Neural progenitor cell (in vitro differentiated cells): Measurements from ENCODE around the gene CCDC97.

Source experiments
- CTCF ChIP-seq: fragments of 200-600 bp; sonication (generic); IDR thresholded peaks from 2 replicates; pipeline ENCODE4 v1.5.1; 2017; ENCODE audit warnings: antibody characterized with exemption, mild to moderate bottlenecking
- EZH2 ChIP-seq: fragments of 200-600 bp; sonication (generic); IDR thresholded peaks from 2 replicates; pipeline ENCODE4 v1.6.1; 2017; ENCODE audit warnings: antibody characterized with exemption, mild to moderate bottlenecking, moderate library complexity
- EZH2phosphoT487 ChIP-seq: fragments of 200-600 bp; sonication (generic); IDR thresholded peaks from 2 replicates; pipeline ENCODE4 v1.6.1; 2017; ENCODE audit warnings: antibody characterized with exemption

- TF ChIP-seq CTCF: no peak
- no peak for TF ChIP-seq EZH2
- TF ChIP-seq EZH2phosphoT487: no peak
Measured at GRCh38 chr19:41304706-41305483, 5.1 kb upstream of the CCDC97 start.
